ENCODE measurements around the gene VAV2. TPM values are rescaled to one million over a fixed set of nuclear protein-coding genes. Genes with fewer than 3 reads are reported as not detected.
A peak's percentile ranks its signal among the peaks of the same experiment; 100 is the strongest.

VAV2 gene
- total RNA-seq, 1 donor from 2014 or later = 18.7 TPM

GRCh38 chr9:133822430-133823065 is 169.6 kb downstream of the VAV2 start:
- TF ChIP-seq CTCF (conservative IDR thresholded peaks at IDR 0.05; ENCODE audit: low read depth, low read length) = no peak
- DNase-seq (ENCODE audit: low read depth) = no peak
- H3K4me3 ChIP-seq (ENCODE audit: low read depth, low read length) = no peak overlapping the region

GRCh38 chr9:133821601-133822429 is 170.3 kb downstream of the VAV2 start:
- TF ChIP-seq CTCF (conservative IDR thresholded peaks at IDR 0.05; ENCODE audit: low read depth, low read length) = no peak
- H3K4me3 ChIP-seq (ENCODE audit: low read depth, low read length) = no peak overlapping the region
- DNase-seq (ENCODE audit: low read depth) = no peak

- no peak for TF ChIP-seq CTCF (conservative IDR thresholded peaks at IDR 0.05; ENCODE audit: low read depth, low read length)
- no peak for DNase-seq (ENCODE audit: low read depth)
Measured at GRCh38 chr9:133819923-133820322, 172.2 kb downstream of the VAV2 start.

GRCh38 chr9:133818444-133818843 is 173.7 kb downstream of the VAV2 start:
- no peak for TF ChIP-seq CTCF (conservative IDR thresholded peaks at IDR 0.05; ENCODE audit: low read depth, low read length)
- no peak overlapping the region for H3K4me3 ChIP-seq (ENCODE audit: low read depth, low read length)
- DNase-seq (ENCODE audit: low read depth) = peak; percentile 1

More at GRCh38 chr9:133819923-133820322, 172.2 kb downstream of the VAV2 start:
- no peak overlapping the region for H3K4me3 ChIP-seq (ENCODE audit: low read depth, low read length)

- H3K4me3 ChIP-seq (ENCODE audit: low read depth, low read length) = no peak overlapping the region
- TF ChIP-seq CTCF (conservative IDR thresholded peaks at IDR 0.05; ENCODE audit: low read depth, low read length) = no peak
- DNase-seq (ENCODE audit: low read depth) = no peak
Measured at GRCh38 chr9:133815781-133816180, 176.3 kb downstream of the VAV2 start.

GRCh38 chr9:133814586-133815208 is 177.4 kb downstream of the VAV2 start:
- H3K4me3 ChIP-seq (ENCODE audit: low read depth, low read length) = no peak overlapping the region
- no peak for DNase-seq (ENCODE audit: low read depth)
- TF ChIP-seq CTCF (conservative IDR thresholded peaks at IDR 0.05; ENCODE audit: low read depth, low read length) = no peak

Data from epithelial cell of proximal tubule (primary cell).